Adrenal gland (tissue), 12 donors: Measurements from ENCODE around the gene CADM1. TPM values are rescaled to one million over a fixed set of nuclear protein-coding genes. Genes with fewer than 3 reads are reported as not detected.

Experiments used
- DNase-seq, 7 donors: peaks; one replicate each; pipeline ENCODE4 v3.0.0-alpha.2; 2019 to 2020
- H3K27ac ChIP-seq, 5 donors: fragments of 200-600 bp; sonication (generic) in 4 of 5; 1 replicate in 3 of 5; 2 replicates in 2 of 5; pipeline versions ENCODE4 v1.5.1 to v1.8.0; 2016 to 2020; ENCODE audit warnings: mild to moderate bottlenecking in 1 of 5
- H3K27me3 ChIP-seq: fragments of 200-600 bp; 2 replicates; pipeline ENCODE4 v1.8.0; 2021
- H3K36me3 ChIP-seq, 2 donors: fragments of 200-600 bp; replicated peaks in 1 of 2; 1 replicate in 1 of 2; 2 replicates in 1 of 2; pipeline versions ENCODE4 v1.5.1 to v1.8.0; 2018 to 2022
- H3K4me1 ChIP-seq, 2 donors: fragments of 200-600 bp; replicated peaks in 1 of 2; 1 replicate in 1 of 2; 2 replicates in 1 of 2; pipeline versions ENCODE4 v1.5.1 to v1.8.0; 2018 to 2021
- H3K4me3 ChIP-seq, 4 donors: fragments of 200-600 bp; sonication (generic) in 3 of 4; one replicate each; pipeline ENCODE4 v1.5.1; 2016 to 2018
- H3K9me3 ChIP-seq, 3 donors: fragments of 200-600 bp; sonication (generic) in 1 of 3; replicated peaks in 1 of 3; 1 replicate in 2 of 3; 2 replicates in 1 of 3; pipeline versions ENCODE4 v1.5.1 to v1.8.0; 2016 to 2021
- CTCF ChIP-seq, 6 experiments: fragments of 450-650 bp in 4 of 6; fragments of 200-600 bp in 2 of 6; sonication (generic) in 1 of 6; IDR thresholded peaks; 1 replicate in 5 of 6; 2 replicates in 1 of 6; pipeline versions ENCODE4 v1.5.1 to v1.8.0; 2016 to 2021; ENCODE audit warnings: antibody characterized with exemption in 6 of 6, mild to moderate bottlenecking in 2 of 6, moderate library complexity in 1 of 6
- POLR2A ChIP-seq, 2 donors: fragments of 450-650 bp; IDR thresholded peaks; one replicate each; pipeline ENCODE4 v1.6.1; 2017; ENCODE audit warnings: antibody characterized with exemption in 2 of 2, mild to moderate bottlenecking in 2 of 2, moderate library complexity in 1 of 2
- WGBS, 4 donors: extraction: QIAGEN DNeasy Blood & Tissue Kit in 2 of 4; methylation state at CpG; one replicate each; pipeline versions ENCODE4 v1.1.5 to v1.1.7; 2013 to 2017; 5-methylcytosine and 5-hydroxymethylcytosine counted together
- intact Hi-C, 2 donors: fragments of 100-400 bp; cut with DNase I; formaldehyde crosslinking; loops; one replicate each; pipeline versions ENCODE4 v1.14.1 to v1.15.0; 2022 to 2023
- polyA plus RNA-seq, 3 donors: library from polyadenylated mRNA; stranded (reverse); fragments of 200-250 nt in 2 of 3; fragments of 350-450 nt in 1 of 3; fragmentation: Illumina TruSeq in 1 of 3; extraction: RNeasy Lipid Tissue Mini Kit (QIAGEN cat#74804) in 1 of 3; gene quantifications; one replicate each; pipeline ENCODE4 v1.2.3, GENCODE V29; 2013 to 2014
- total RNA-seq, 9 donors: library from RNA; depleted of rRNA in 4 of 9; stranded (reverse); fragments of >200 nt in 4 of 9; fragments of 120-200 nt in 1 of 9; fragmentation: NEBNext Ultra II Directional in 1 of 9; extraction: Animal tissue kit (Norgen Biotek cat#: 25700) in 1 of 9; gene quantifications; one replicate each; pipeline versions ENCODE4 v1.1.0 to v1.2.4, GENCODE V29; 2013 to 2023
- donor health status: healthy with polysubstance abuse.
- donor health status: Bipolar disorder and iron deficiency.
- donor health status: DM: yes; HTN: yes; CAD: no.
- donor health status: DM: no; HTN: no; CAD: no.
- donor health status: DM: no; HTN: no; CAD: no.
- donor health status: DM: yes; HTN: yes; CAD: no.

CADM1 gene
- total and polyA plus RNA-seq, 12 donors = 21.6 to 256 (median 39.8) TPM

GRCh38 chr11:115460512-115460911 lies 43.7 kb downstream of the CADM1 start:
- no peak overlapping the region for H3K27ac ChIP-seq
- no peak for DNase-seq
- no peaks in the 10 kb centered on the region for H3K4me1 ChIP-seq
- no peak overlapping the region for H3K4me3 ChIP-seq
- TF ChIP-seq POLR2A (IDR thresholded peaks at IDR 0.05) (no peak), CTCF (IDR thresholded peaks at IDR 0.05) (no peak)
- intact Hi-C loops = no loop called here
- H3K9me3 ChIP-seq = no peaks in the 10 kb centered on the region
- 88 to 100% (median 100%) methylated on average over 1 of the region's 1 CpG for WGBS, 4 donors
- H3K36me3 ChIP-seq = no peaks in the 10 kb centered on the region
- no peaks in the 10 kb centered on the region for H3K27me3 ChIP-seq

GRCh38 chr11:115459563-115459962 lies 44.7 kb downstream of the CADM1 start:
- Histone ChIP-seq H3K27ac (no peak overlapping the region), H3K9me3 (no peaks in the 10 kb centered on the region), H3K4me3 (no peak overlapping the region), H3K27me3 (no peaks in the 10 kb centered on the region), H3K4me1 (no peaks in the 10 kb centered on the region), H3K36me3 (no peaks in the 10 kb centered on the region)
- TF ChIP-seq CTCF (IDR thresholded peaks at IDR 0.05) (no peak), POLR2A (IDR thresholded peaks at IDR 0.05) (no peak)
- no peak for DNase-seq
- intact Hi-C loops = no loop called here

- intact Hi-C loops = no loop called here
- no peaks in the 10 kb centered on the region for H3K4me1 ChIP-seq
- no peak overlapping the region for H3K27ac ChIP-seq
- no peak for DNase-seq
- no peaks in the 10 kb centered on the region for H3K9me3 ChIP-seq
- WGBS, 4 donors = 86 to 91% (median 88%) methylated on average over 4 of the region's 4 CpGs
- H3K27me3 ChIP-seq = no peaks in the 10 kb centered on the region
- no peak for TF ChIP-seq CTCF (IDR thresholded peaks at IDR 0.05)
- TF ChIP-seq POLR2A (IDR thresholded peaks at IDR 0.05) = no peak
- H3K4me3 ChIP-seq = no peak overlapping the region
- H3K36me3 ChIP-seq = no peaks in the 10 kb centered on the region
Measured at GRCh38 chr11:115458877-115459276, 45.3 kb downstream of the CADM1 start.

GRCh38 chr11:115456019-115456418 lies 48.2 kb downstream of the CADM1 start:
- no peaks in the 10 kb centered on the region for H3K9me3 ChIP-seq
- intact Hi-C loops = no loop called here
- no peaks in the 10 kb centered on the region for H3K36me3 ChIP-seq
- H3K4me3 ChIP-seq = no peak overlapping the region
- H3K27me3 ChIP-seq = no peaks in the 10 kb centered on the region
- H3K4me1 ChIP-seq = no peaks in the 10 kb centered on the region
- DNase-seq = no peak
- TF ChIP-seq POLR2A (IDR thresholded peaks at IDR 0.05) (no peak), CTCF (IDR thresholded peaks at IDR 0.05) (no peak)
- no peak overlapping the region for H3K27ac ChIP-seq
